ENCODE data around the gene PPAT.

Gene PPAT

DNA sequence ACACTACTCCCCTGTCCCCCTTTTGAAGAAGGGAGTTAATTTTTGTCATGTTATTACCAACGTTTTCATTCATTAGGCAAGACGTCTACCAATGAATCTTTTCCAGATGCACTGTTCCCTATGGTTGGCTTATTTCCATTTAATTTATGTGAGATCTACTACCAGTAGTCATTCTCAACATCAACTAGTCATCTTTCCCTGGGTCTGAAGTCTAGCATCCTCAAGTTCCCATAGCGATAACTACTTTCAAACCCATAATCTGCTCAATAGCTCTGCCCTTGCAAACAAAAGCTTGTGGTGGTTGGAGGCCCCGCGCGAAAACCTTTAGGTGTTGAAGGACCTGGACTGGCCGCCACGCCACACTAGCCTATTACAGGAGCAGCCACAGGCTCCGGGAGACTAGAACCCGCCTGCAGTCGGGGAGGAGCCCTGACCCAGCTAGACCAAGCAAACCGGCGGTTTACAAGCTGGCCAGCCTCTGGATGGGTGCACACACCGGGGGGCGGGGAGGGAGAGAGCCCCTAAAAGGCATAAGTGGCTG lies 746 bp downstream of the PPAT start:
- FAIRE-seq = no peak

DNA sequence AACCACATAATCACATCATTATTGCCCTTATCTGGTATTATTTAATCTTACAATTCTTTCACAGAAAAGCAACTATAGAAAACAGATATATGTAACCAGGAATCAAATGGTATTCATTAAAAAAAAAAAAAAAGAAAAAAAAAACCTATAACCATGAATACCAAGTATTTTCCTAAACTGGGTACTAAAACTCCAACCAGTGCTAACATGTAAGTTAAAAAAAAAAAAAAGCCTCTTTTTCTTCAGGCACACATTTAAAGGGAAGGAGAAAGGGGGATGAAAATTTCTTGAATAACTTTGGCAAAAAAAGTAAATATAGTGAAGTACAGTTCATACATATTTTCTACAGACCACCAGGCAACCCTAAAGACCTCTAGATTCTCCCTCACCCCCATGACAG lies 2.1 kb downstream of the PPAT start:
- DNase-seq (ENCODE audit: insufficient read length, low spot score) (no peak), FAIRE-seq (no peak)
- TF ChIP-seq, protein P1, sequence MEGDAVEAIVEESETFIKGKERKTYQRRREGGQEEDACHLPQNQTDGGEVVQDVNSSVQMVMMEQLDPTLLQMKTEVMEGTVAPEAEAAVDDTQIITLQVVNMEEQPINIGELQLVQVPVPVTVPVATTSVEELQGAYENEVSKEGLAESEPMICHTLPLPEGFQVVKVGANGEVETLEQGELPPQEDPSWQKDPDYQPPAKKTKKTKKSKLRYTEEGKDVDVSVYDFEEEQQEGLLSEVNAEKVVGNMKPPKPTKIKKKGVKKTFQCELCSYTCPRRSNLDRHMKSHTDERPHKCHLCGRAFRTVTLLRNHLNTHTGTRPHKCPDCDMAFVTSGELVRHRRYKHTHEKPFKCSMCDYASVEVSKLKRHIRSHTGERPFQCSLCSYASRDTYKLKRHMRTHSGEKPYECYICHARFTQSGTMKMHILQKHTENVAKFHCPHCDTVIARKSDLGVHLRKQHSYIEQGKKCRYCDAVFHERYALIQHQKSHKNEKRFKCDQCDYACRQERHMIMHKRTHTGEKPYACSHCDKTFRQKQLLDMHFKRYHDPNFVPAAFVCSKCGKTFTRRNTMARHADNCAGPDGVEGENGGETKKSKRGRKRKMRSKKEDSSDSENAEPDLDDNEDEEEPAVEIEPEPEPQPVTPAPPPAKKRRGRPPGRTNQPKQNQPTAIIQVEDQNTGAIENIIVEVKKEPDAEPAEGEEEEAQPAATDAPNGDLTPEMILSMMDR (IDR thresholded peaks at IDR 0.05; ENCODE audit: insufficient read depth, missing control alignments) = no peak

More for the DNA sequence above, 746 bp downstream of the PPAT start:
- DNase-seq (ENCODE audit: insufficient read length, low spot score) = no peak
- TF ChIP-seq, protein P1 (IDR thresholded peaks at IDR 0.05; ENCODE audit: insufficient read depth, missing control alignments) = no peak

- FAIRE-seq (no peak), DNase-seq (ENCODE audit: insufficient read length, low spot score) (no peak)
These were observed 5.2 kb downstream of the PPAT start for GRCh38 chr4:56430203-56430602.

GRCh38 chr4:56427179-56427578 lies 8.2 kb downstream of the PPAT start:
- no peak for FAIRE-seq
- no peak for DNase-seq (ENCODE audit: insufficient read length, low spot score)
- TF ChIP-seq, protein P1 (IDR thresholded peaks at IDR 0.05; ENCODE audit: insufficient read depth, missing control alignments) = no peak

More at GRCh38 chr4:56430203-56430602, 5.2 kb downstream of the PPAT start:
- TF ChIP-seq, protein P1 (IDR thresholded peaks at IDR 0.05; ENCODE audit: insufficient read depth, missing control alignments) = no peak

- TF ChIP-seq, protein P1 (IDR thresholded peaks at IDR 0.05; ENCODE audit: insufficient read depth, missing control alignments) = no peak
- FAIRE-seq (no peak), DNase-seq (ENCODE audit: insufficient read length, low spot score) (no peak)
These were observed 9.1 kb downstream of the PPAT start for GRCh38 chr4:56426273-56426672.

GRCh38 chr4:56425518-56425917 lies 9.9 kb downstream of the PPAT start:
- FAIRE-seq (no peak), DNase-seq (ENCODE audit: insufficient read length, low spot score) (no peak)
- TF ChIP-seq, protein P1 (IDR thresholded peaks at IDR 0.05; ENCODE audit: insufficient read depth, missing control alignments) = no peak

GRCh38 chr4:56424697-56425514 lies 10.5 kb downstream of the PPAT start:
- FAIRE-seq = peak; percentile 77
- TF ChIP-seq, protein P1 (IDR thresholded peaks at IDR 0.05; ENCODE audit: insufficient read depth, missing control alignments) = peak; percentile 44
- no peak for DNase-seq (ENCODE audit: insufficient read length, low spot score)
